IMR-90 (cell line): ENCODE data around the gene EPS8. TPM values are rescaled to one million over a fixed set of nuclear protein-coding genes. Genes with fewer than 3 reads are reported as not detected.
A peak's percentile ranks its signal among the peaks of the same experiment; 100 is the strongest.

Source experiments
- ATAC-seq: fragments of 200-7000 bp; cut with Tn5 transposase; 2 replicates; pipeline ENCODE4 v1.9.1; 2020; ENCODE audit warnings: low read depth, mild to moderate bottlenecking, moderate library complexity
- BruUV-seq: library from RNA; stranded (reverse); fragments of 400-500 nt; replicated peaks from 2 replicates; lab custom pipeline; 2021; lab: Mats Ljungman, UMichigan
- CTCF ChIA-PET: fragments of 300-600 bp; formaldehyde crosslinking; extraction: SDS; loops from one replicate; lab custom pipeline; 2021; ENCODE audit warnings: antibody characterized with exemption; lab: Yijun Ruan, JAX
- POLR2A ChIA-PET: fragments of 300-600 bp; sonication (Branson Sonifier 250); formaldehyde crosslinking; loops from one replicate; lab custom pipeline; 2022; ENCODE audit warnings: antibody characterized with exemption; ENCODE audit not compliant: unreplicated experiment; lab: Charles Lee
- DNase-seq: peaks from one replicate; pipeline ENCODE4 v3.0.0; 2013
- H2AFZ ChIP-seq: replicated peaks from 2 replicates; pipeline ENCODE3; 2013; ENCODE audit warnings: low read length, mild to moderate bottlenecking; ENCODE audit not compliant: poor library complexity
- H2AK5ac ChIP-seq: 2 replicates; pipeline ENCODE4 v1.6.1; 2013; ENCODE audit warnings: low read depth, low read length, inconsistent platforms
- H2AK9ac ChIP-seq: replicated peaks from 2 replicates; pipeline ENCODE3; 2013; ENCODE audit warnings: mild to moderate bottlenecking, low read depth, low read length, moderate library complexity; ENCODE audit not compliant: poor library complexity
- H2BK120ac ChIP-seq: 2 replicates; pipeline ENCODE4 v1.6.1; 2013; ENCODE audit warnings: low read depth, low read length, inconsistent platforms
- H2BK15ac ChIP-seq: 3 replicates; pipeline ENCODE4 v1.6.1; 2013; ENCODE audit warnings: low read depth, low read length, inconsistent platforms
- H2BK20ac ChIP-seq: 2 replicates; pipeline ENCODE4 v1.6.1; 2013; ENCODE audit warnings: low read depth, mild to moderate bottlenecking, inconsistent platforms, low read length, moderate library complexity
- H2BK5ac ChIP-seq: 2 replicates; pipeline ENCODE4 v1.6.1; 2013; ENCODE audit warnings: mild to moderate bottlenecking, low read depth, low read length, inconsistent platforms; ENCODE audit not compliant: poor library complexity, severe bottlenecking
- H3K14ac ChIP-seq: replicated peaks from 2 replicates; pipeline ENCODE4 v1.6.1; 2013; ENCODE audit warnings: low read depth, low read length, inconsistent platforms
- H3K18ac ChIP-seq: 2 replicates; pipeline ENCODE4 v1.6.1; 2013; ENCODE audit warnings: low read depth, low read length, control low read depth
- H3K23ac ChIP-seq: 2 replicates; pipeline ENCODE4 v1.6.1; 2013; ENCODE audit warnings: low read depth, low read length, inconsistent platforms
- H3K27ac ChIP-seq: 2 replicates; pipeline ENCODE4 v1.5.1; 2013; ENCODE audit warnings: mild to moderate bottlenecking, control low read depth, low read length; ENCODE audit not compliant: insufficient read depth
- H3K27me3 ChIP-seq: 2 replicates; pipeline ENCODE4 v1.6.1; 2013; ENCODE audit warnings: low read length; ENCODE audit not compliant: control insufficient read depth, insufficient read depth
- H3K36me3 ChIP-seq: 2 replicates; pipeline ENCODE4 v1.6.1; 2013; ENCODE audit warnings: low read length, mixed read lengths; ENCODE audit not compliant: control insufficient read depth, insufficient read depth
- H3K4ac ChIP-seq: 2 replicates; pipeline ENCODE4 v1.6.1; 2013; ENCODE audit warnings: low read depth, low read length, inconsistent platforms
- H3K4me1 ChIP-seq: 2 replicates; pipeline ENCODE4 v1.6.1; 2013; ENCODE audit warnings: low read length, mixed read lengths; ENCODE audit not compliant: control insufficient read depth, insufficient read depth
- H3K4me2 ChIP-seq: 2 replicates; pipeline ENCODE4 v1.6.1; 2013; ENCODE audit warnings: low read depth, mild to moderate bottlenecking, control low read depth, low read length, moderate library complexity
- H3K4me3 ChIP-seq: 2 replicates; pipeline ENCODE4 v1.5.1; 2013; ENCODE audit warnings: low read depth, mild to moderate bottlenecking, control low read depth, low read length, moderate library complexity; ENCODE audit not compliant: insufficient read depth
- H3K56ac ChIP-seq: 2 replicates; pipeline ENCODE4 v1.6.1; 2013; ENCODE audit warnings: low read length, inconsistent platforms; ENCODE audit not compliant: insufficient read depth; ENCODE audit errors: extremely low read depth
- H3K79me1 ChIP-seq, 2 experiments: 2 replicates each; pipeline ENCODE4 v1.6.1; 2013; ENCODE audit warnings: low read length in 2 of 2, inconsistent platforms in 1 of 2, low read depth in 1 of 2
- H3K9ac ChIP-seq: 2 replicates; pipeline ENCODE4 v1.6.1; 2013; ENCODE audit warnings: low read depth, low read length, control low read depth
- H3K9me1 ChIP-seq: 2 replicates; pipeline ENCODE4 v1.6.1; 2013; ENCODE audit warnings: low read length, inconsistent platforms; ENCODE audit not compliant: insufficient read depth
- H3K9me3 ChIP-seq: 2 replicates; pipeline ENCODE4 v1.6.1; 2013; ENCODE audit warnings: low read length; ENCODE audit not compliant: control insufficient read depth, insufficient read depth
- H4K20me1 ChIP-seq: 2 replicates; pipeline ENCODE4 v1.6.1; 2013; ENCODE audit warnings: low read length, inconsistent platforms; ENCODE audit not compliant: insufficient read depth
- H4K5ac ChIP-seq: 2 replicates; pipeline ENCODE4 v1.6.1; 2013; ENCODE audit warnings: mild to moderate bottlenecking, low read depth, low read length, control low read depth
- H4K8ac ChIP-seq, 2 experiments: 2 replicates each; pipeline ENCODE4 v1.6.1; 2013; ENCODE audit warnings: low read depth in 2 of 2, low read length in 2 of 2, control low read depth in 1 of 2, inconsistent platforms in 1 of 2
- H4K91ac ChIP-seq: 2 replicates; pipeline ENCODE4 v1.6.1; 2013; ENCODE audit warnings: low read depth, low read length, inconsistent platforms; ENCODE audit not compliant: insufficient read depth
- BHLHE40 ChIP-seq: fragments of 150-350 bp; IDR thresholded peaks from 2 replicates; pipeline ENCODE4 v1.6.1; 2016; ENCODE audit warnings: mild to moderate bottlenecking, low read depth, low read length
- CHD1 ChIP-seq: IDR thresholded peaks from 2 replicates; pipeline ENCODE4 v1.6.1; 2012; ENCODE audit warnings: low read depth, low read length, improper control_type of control experiment
- CTCF ChIP-seq: conservative IDR thresholded peaks from 2 replicates; pipeline ENCODE4 v1.5.1; 2012; ENCODE audit warnings: mild to moderate bottlenecking, low read depth, low read length, improper control_type of control experiment
- ELK1 ChIP-seq: fragments of 150-350 bp; IDR thresholded peaks from 2 replicates; pipeline ENCODE4 v1.6.1; 2016; ENCODE audit warnings: low read depth, mild to moderate bottlenecking, low read length, moderate library complexity, borderline replicate concordance
- FOS ChIP-seq: fragments of 150-350 bp; IDR thresholded peaks from 2 replicates; pipeline ENCODE4 v1.6.1; 2016; ENCODE audit warnings: low read depth, low read length
- MAFK ChIP-seq: IDR thresholded peaks from 2 replicates; pipeline ENCODE4 v1.6.1; 2012; ENCODE audit warnings: low read depth, low read length, improper control_type of control experiment
- MAZ ChIP-seq: IDR thresholded peaks from 2 replicates; pipeline ENCODE4 v1.6.1; 2012; ENCODE audit warnings: low read depth, mild to moderate bottlenecking, low read length, improper control_type of control experiment, moderate library complexity, borderline replicate concordance
- NFE2L2 ChIP-seq: fragments of 150-350 bp; IDR thresholded peaks from 2 replicates; pipeline ENCODE4 v1.6.1; 2016; ENCODE audit warnings: low read depth, mild to moderate bottlenecking, low read length
- RAD21 ChIP-seq: IDR thresholded peaks from 2 replicates; pipeline ENCODE4 v1.6.1; 2012; ENCODE audit warnings: low read length, improper control_type of control experiment
- SMC3 ChIP-seq: fragments of 150-350 bp; IDR thresholded peaks from 2 replicates; pipeline ENCODE4 v1.6.1; 2016; ENCODE audit warnings: low read depth, mild to moderate bottlenecking, antibody characterized with exemption, low read length, moderate library complexity
- USF2 ChIP-seq: fragments of 150-350 bp; IDR thresholded peaks from 2 replicates; pipeline ENCODE4 v1.6.1; 2017; ENCODE audit warnings: mild to moderate bottlenecking, antibody characterized with exemption, low read length, low read depth
- WGBS, 2 experiments: methylation state at CpG; one replicate each; pipeline versions ENCODE4 v1.1.5 to v1.1.7; 2013; ENCODE audit warnings: missing lambda C conversion rate in 2 of 2; ENCODE audit not compliant: insufficient read length in 1 of 2; ENCODE audit errors: extremely low coverage in 2 of 2; 5-methylcytosine and 5-hydroxymethylcytosine counted together
- dilution Hi-C: fragments of 300-500 bp; cut with HindIII; formaldehyde crosslinking; loops from one replicate; pipeline ENCODE4 v1.14.3; 2018; ENCODE audit warnings: low sequenced_read_pairs; ENCODE audit not compliant: unreplicated experiment
- in situ Hi-C: fragments of 300-500 bp; cut with MboI; formaldehyde crosslinking; loops from 3 replicates; pipeline ENCODE4 v1.14.3; 2019; ENCODE audit warnings: low sequenced_read_pairs, inconsistent platforms, mixed read lengths
- intact Hi-C: fragments of 100-400 bp; cut with micrococcal nuclease; formaldehyde crosslinking; loops from 2 replicates; pipeline ENCODE4 v1.10.0; 2022
- polyA plus RNA-seq, 3 experiments: library from polyadenylated mRNA; depleted of rRNA; stranded (reverse); fragments of >200 nt; gene quantifications; 2 replicates each; pipeline ENCODE4 v1.2.3, GENCODE V29; 2012; ENCODE audit warnings: low replicate concordance in 1 of 3
- total RNA-seq: library from RNA; depleted of rRNA; stranded (reverse); fragments of >200 nt; gene quantifications from 2 replicates; pipeline ENCODE4 v1.2.3, GENCODE V29; 2012

EPS8 gene
- total and polyA plus RNA-seq, 2 of the 4 experiments (the other 2 are of a cell fraction) = 45.1 to 104 TPM

GRCh38 chr12:15721316-15722115, 67.7 kb downstream of the EPS8 start:
- intact Hi-C loops = no loop called here
- no peak overlapping the region for H3K4me3 ChIP-seq
- DNase-seq = peak; percentile 46

More at GRCh38 chr12:15721316-15722115, 67.7 kb downstream of the EPS8 start:
- Histone ChIP-seq H3K56ac (peak overlapping the region; percentile 28; the same call in 1 of the 2 replicates), H4K91ac (peak overlapping the region; percentile 70; the same call in 1 of the 2 replicates), H3K27ac (no peak overlapping the region), H3K14ac (peak overlapping the region; percentile 48; the same call in 1 of the 2 replicates), H4K20me1 (no peaks in the 10 kb centered on the region), H2AK9ac (no peak overlapping the region), H3K27me3 (no peaks in the 10 kb centered on the region), H3K9me1 (no peaks in the 10 kb centered on the region; the same call in 1 of the 2 replicates), H3K9ac (no peak overlapping the region; the same call in 1 of the 2 replicates), H4K5ac (peak overlapping the region; percentile 75; the same call in 1 of the 2 replicates), H2BK120ac (peak overlapping the region; percentile 92), H3K4me2 (peak overlapping the region; percentile 66; the same call in 1 of the 2 replicates), H3K4me1 (peaks cover 15% of the 10 kb centered on the region), H3K23ac (peak overlapping the region; percentile 76; the same call in 1 of the 2 replicates), H2BK20ac (peak overlapping the region; percentile 96), H3K79me1 (peaks cover 21 to 66% of the 10 kb centered on the region in 2 experiments), H4K8ac (peak overlapping the region in 1 of 2 experiments; percentile 66; a peak in 2 of 4 replicates), H2AK5ac (no peak overlapping the region), H2BK15ac (peak overlapping the region; percentile 54; the same call in 1 of the 3 replicates), H3K18ac (peak overlapping the region; percentile 79; the same call in 1 of the 2 replicates), H3K4ac (peak overlapping the region; percentile 80; the same call in 1 of the 2 replicates), H2BK5ac (peak overlapping the region; percentile 81), H2AFZ (no peak overlapping the region), H3K36me3 (no peaks in the 10 kb centered on the region), H3K9me3 (no peaks in the 10 kb centered on the region)
- in situ Hi-C loops (no loop called here), dilution Hi-C loops (no loop called here)
- TF ChIP-seq NFE2L2 = peak; percentile 58; the same call in 1 of the 2 replicates
- no peak for TF ChIP-seq ELK1
- TF ChIP-seq MAZ = no peak
- peak; percentile 20; the same call in 1 of the 2 replicates for TF ChIP-seq FOS
- no peak for TF ChIP-seq RAD21
- TF ChIP-seq CTCF = no peak
- TF ChIP-seq BHLHE40 = no peak
- no peak for TF ChIP-seq MAFK
- no peak for TF ChIP-seq CHD1
- no peak for TF ChIP-seq SMC3
- TF ChIP-seq USF2 = no peak
- CTCF ChIA-PET = no interaction called here
- BruUV-seq = no TSS peak
- no peak for ATAC-seq
- POLR2A ChIA-PET = interaction anchor here (0.7 kb wide), 1 partner anchor 67 kb away, joined by 4 read pairs; no protein-coding TSS in a partner anchor
- 66% methylated on average over 2 of the region's 4 CpGs; no CpG with 5 or more reads in 1 of the 2 experiments for WGBS, 2 experiments
